IgD-negative memory B cell (primary cell): ENCODE data around the gene VPS54. TPM values are rescaled to one million over a fixed set of nuclear protein-coding genes. Genes with fewer than 3 reads are reported as not detected.
A peak's percentile ranks its signal among the peaks of the same experiment; 100 is the strongest.

Experiments used
- H3K27ac Mint-ChIP-seq, 3 donors: one replicate each; pipeline ENCODE4 v1.8.0; 2020 to 2022; ENCODE audit warnings: mild to moderate bottlenecking in 3 of 3, mixed read lengths in 3 of 3, moderate library complexity in 1 of 3
- H3K27me3 Mint-ChIP-seq: one replicate; pipeline ENCODE4 v1.8.0; 2021; ENCODE audit warnings: mixed read lengths
- H3K36me3 Mint-ChIP-seq: one replicate; pipeline ENCODE4 v1.8.0; 2020; ENCODE audit warnings: mild to moderate bottlenecking, mixed read lengths
- H3K4me1 Mint-ChIP-seq, 3 donors: one replicate each; pipeline ENCODE4 v1.8.0; 2020 to 2022; ENCODE audit warnings: mixed read lengths in 3 of 3, mild to moderate bottlenecking in 1 of 3
- H3K4me3 Mint-ChIP-seq, 4 donors: one replicate each; pipeline ENCODE4 v1.8.0; 2020 to 2022; ENCODE audit warnings: mild to moderate bottlenecking in 4 of 4, mixed read lengths in 4 of 4, moderate library complexity in 3 of 4
- H3K9me3 Mint-ChIP-seq, 3 donors: one replicate each; pipeline ENCODE4 v1.8.0; 2020 to 2021; ENCODE audit warnings: mixed read lengths in 3 of 3, mild to moderate bottlenecking in 1 of 3
- polyA plus RNA-seq: library from polyadenylated mRNA; unstranded; fragments of 300-500 nt; fragmentation: Illumina TruSeq; gene quantifications from one replicate; pipeline ENCODE4 v1.2.3, GENCODE V29; 2021

VPS54 gene
- polyA plus RNA-seq, 1 donor from 2014 or later = 5.2 TPM

GRCh38 chr2:64036034-64036705, 16.9 kb upstream of the VPS54 start:
- Mint-ChIP-seq H3K27ac (peak overlapping the region in 1 of 3 donors; percentile 25), H3K4me1 (peaks cover 3 to 14% (median 5%) of the 10 kb centered on the region in 3 donors), H3K36me3 (peaks cover 3% of the 10 kb centered on the region), H3K9me3 (peaks cover 0 to 3% (median 1%) of the 10 kb centered on the region in 3 donors), H3K27me3 (peaks cover 1% of the 10 kb centered on the region), H3K4me3 (peak overlapping the region in 1 of 4 donors; percentile 75)

GRCh38 chr2:64035072-64035942, 16.1 kb upstream of the VPS54 start:
- Mint-ChIP-seq H3K4me3 (peak overlapping the region in 1 of 4 donors; percentile 75), H3K27ac (no peak overlapping the region), H3K4me1 (peaks cover 3 to 14% (median 5%) of the 10 kb centered on the region in 3 donors)

GRCh38 chr2:64029116-64029665, 10.0 kb upstream of the VPS54 start:
- H3K9me3 Mint-ChIP-seq = peaks cover 0 to 3% (median 0%) of the 10 kb centered on the region in 3 donors
- H3K36me3 Mint-ChIP-seq = peaks cover 3% of the 10 kb centered on the region
- no peak overlapping the region for H3K4me3 Mint-ChIP-seq
- H3K27ac Mint-ChIP-seq = no peak overlapping the region
- no peaks in the 10 kb centered on the region for H3K4me1 Mint-ChIP-seq
- no peaks in the 10 kb centered on the region for H3K27me3 Mint-ChIP-seq

More at GRCh38 chr2:64035072-64035942, 16.1 kb upstream of the VPS54 start:
- peaks cover 3% of the 10 kb centered on the region for H3K36me3 Mint-ChIP-seq
- H3K27me3 Mint-ChIP-seq = peaks cover 1% of the 10 kb centered on the region
- peaks cover 0 to 3% (median 1%) of the 10 kb centered on the region in 3 donors for H3K9me3 Mint-ChIP-seq

- Mint-ChIP-seq H3K27ac (no peak overlapping the region), H3K27me3 (no peaks in the 10 kb centered on the region), H3K4me3 (no peak overlapping the region), H3K9me3 (no peaks in the 10 kb centered on the region), H3K4me1 (no peaks in the 10 kb centered on the region), H3K36me3 (no peaks in the 10 kb centered on the region)
Observed at GRCh38 chr2:64025741-64026140, 6.5 kb upstream of the VPS54 start.

- no peaks in the 10 kb centered on the region for H3K9me3 Mint-ChIP-seq
- no peak overlapping the region for H3K4me3 Mint-ChIP-seq
- H3K27me3 Mint-ChIP-seq = no peaks in the 10 kb centered on the region
- H3K27ac Mint-ChIP-seq = no peak overlapping the region
- H3K4me1 Mint-ChIP-seq = peaks cover 5 to 11% (median 11%) of the 10 kb centered on the region in 3 donors
- H3K36me3 Mint-ChIP-seq = no peaks in the 10 kb centered on the region
Observed at GRCh38 chr2:64024259-64024949, 5.2 kb upstream of the VPS54 start.

- Mint-ChIP-seq H3K27me3 (no peaks in the 10 kb centered on the region), H3K4me1 (peaks cover 5 to 12% (median 11%) of the 10 kb centered on the region in 3 donors)
Observed at GRCh38 chr2:64023485-64024258, 4.4 kb upstream of the VPS54 start.

GRCh38 chr2:64021578-64021977, 2.4 kb upstream of the VPS54 start:
- peaks cover 11 to 23% (median 18%) of the 10 kb centered on the region in 3 donors for H3K4me1 Mint-ChIP-seq
- H3K27me3 Mint-ChIP-seq = no peaks in the 10 kb centered on the region
- no peaks in the 10 kb centered on the region for H3K36me3 Mint-ChIP-seq
- H3K9me3 Mint-ChIP-seq = no peaks in the 10 kb centered on the region
- H3K27ac Mint-ChIP-seq = no peak overlapping the region
- H3K4me3 Mint-ChIP-seq = peak overlapping the region in 2 of 4 donors; percentile 50 to 69

More at GRCh38 chr2:64023485-64024258, 4.4 kb upstream of the VPS54 start:
- Mint-ChIP-seq H3K36me3 (no peaks in the 10 kb centered on the region), H3K4me3 (no peak overlapping the region), H3K27ac (no peak overlapping the region), H3K9me3 (no peaks in the 10 kb centered on the region)

GRCh38 chr2:64019975-64020528, 824 bp upstream of the VPS54 start:
- no peaks in the 10 kb centered on the region for H3K36me3 Mint-ChIP-seq
- H3K27me3 Mint-ChIP-seq = no peaks in the 10 kb centered on the region
- H3K9me3 Mint-ChIP-seq = no peaks in the 10 kb centered on the region
- H3K4me3 Mint-ChIP-seq = peak overlapping the region; percentile 79 to 100 (median 94)
- peak overlapping the region; percentile 90 to 96 (median 91) for H3K27ac Mint-ChIP-seq
- H3K4me1 Mint-ChIP-seq = peaks cover 20 to 28% (median 20%) of the 10 kb centered on the region in 3 donors

- H3K36me3 Mint-ChIP-seq = no peaks in the 10 kb centered on the region
- no peaks in the 10 kb centered on the region for H3K9me3 Mint-ChIP-seq
Observed at GRCh38 chr2:64018701-64019082, 536 bp downstream of the VPS54 start.

GRCh38 chr2:64017811-64018700, 1.2 kb downstream of the VPS54 start:
- H3K27me3 Mint-ChIP-seq = no peaks in the 10 kb centered on the region
- H3K36me3 Mint-ChIP-seq = no peaks in the 10 kb centered on the region
- peak overlapping the region; percentile 84 to 97 (median 94) for H3K27ac Mint-ChIP-seq
- no peaks in the 10 kb centered on the region for H3K9me3 Mint-ChIP-seq
- peaks cover 20 to 31% (median 24%) of the 10 kb centered on the region in 3 donors for H3K4me1 Mint-ChIP-seq
- peak overlapping the region; percentile 92 to 100 (median 98) for H3K4me3 Mint-ChIP-seq

More at GRCh38 chr2:64018701-64019082, 536 bp downstream of the VPS54 start:
- Mint-ChIP-seq H3K27ac (peak overlapping the region; percentile 84 to 97 (median 94)), H3K27me3 (no peaks in the 10 kb centered on the region), H3K4me3 (peak overlapping the region; percentile 92 to 100 (median 98)), H3K4me1 (peaks cover 20 to 28% (median 22%) of the 10 kb centered on the region in 3 donors)

- peak overlapping the region in 1 of 3 donors; percentile 8 for H3K27ac Mint-ChIP-seq
- no peaks in the 10 kb centered on the region for H3K27me3 Mint-ChIP-seq
- peaks cover 2% of the 10 kb centered on the region for H3K36me3 Mint-ChIP-seq
- H3K4me1 Mint-ChIP-seq = peaks cover 25 to 37% (median 32%) of the 10 kb centered on the region in 3 donors
- H3K9me3 Mint-ChIP-seq = no peaks in the 10 kb centered on the region
- peak overlapping the region in 1 of 4 donors; percentile 66 for H3K4me3 Mint-ChIP-seq
Observed at GRCh38 chr2:64015898-64016297, 3.3 kb downstream of the VPS54 start.

GRCh38 chr2:64015391-64015790, 3.8 kb downstream of the VPS54 start:
- Mint-ChIP-seq H3K27ac (no peak overlapping the region), H3K4me1 (peaks cover 22 to 36% (median 32%) of the 10 kb centered on the region in 3 donors), H3K36me3 (peaks cover 2% of the 10 kb centered on the region), H3K27me3 (no peaks in the 10 kb centered on the region), H3K9me3 (no peaks in the 10 kb centered on the region), H3K4me3 (no peak overlapping the region)

- H3K4me3 Mint-ChIP-seq = no peak overlapping the region
- H3K9me3 Mint-ChIP-seq = no peaks in the 10 kb centered on the region
- peaks cover 15 to 28% (median 28%) of the 10 kb centered on the region in 3 donors for H3K4me1 Mint-ChIP-seq
- H3K27me3 Mint-ChIP-seq = no peaks in the 10 kb centered on the region
- peaks cover 2% of the 10 kb centered on the region for H3K36me3 Mint-ChIP-seq
- H3K27ac Mint-ChIP-seq = no peak overlapping the region
Observed at GRCh38 chr2:64014628-64015027, 4.6 kb downstream of the VPS54 start.
